HG02759 (cell line): Measurements from ENCODE around the gene CHAF1A.

ENCODE experiments used
- ATAC-seq: cut with Tn5 transposase; IDR thresholded peaks from one replicate; pipeline ENCODE4 v1.9.1; 2021; ENCODE audit warnings: mild to moderate bottlenecking, moderate library complexity; ENCODE audit not compliant: unreplicated experiment

Gene CHAF1A

GRCh38 chr19:4366666-4367335 lies 35.6 kb upstream of the CHAF1A start:
- no peak for ATAC-seq

- no peak for ATAC-seq
These were observed 35.1 kb upstream of the CHAF1A start for GRCh38 chr19:4367336-4367723.

GRCh38 chr19:4367781-4368127 lies 34.7 kb upstream of the CHAF1A start:
- ATAC-seq, result no peak

GRCh38 chr19:4368128-4368820 lies 34.2 kb upstream of the CHAF1A start:
- ATAC-seq, result peak; percentile 3

GRCh38 chr19:4369109-4369887 lies 33.1 kb upstream of the CHAF1A start:
- peak; percentile 46 for ATAC-seq

- ATAC-seq, result peak; percentile 48
These were observed 32.6 kb upstream of the CHAF1A start for GRCh38 chr19:4369888-4370260.

- no peak for ATAC-seq
These were observed 31.9 kb upstream of the CHAF1A start for GRCh38 chr19:4370418-4371041.

GRCh38 chr19:4371247-4372164 lies 30.9 kb upstream of the CHAF1A start:
- no peak for ATAC-seq

GRCh38 chr19:4372165-4373012 lies 30.1 kb upstream of the CHAF1A start:
- no peak for ATAC-seq

GRCh38 chr19:4373013-4373367 lies 29.4 kb upstream of the CHAF1A start:
- ATAC-seq, result no peak

- no peak for ATAC-seq
These were observed 28.6 kb upstream of the CHAF1A start for GRCh38 chr19:4373601-4374497.

GRCh38 chr19:4374498-4375163 lies 27.8 kb upstream of the CHAF1A start:
- no peak for ATAC-seq

- peak; percentile 44 for ATAC-seq
These were observed 27.0 kb upstream of the CHAF1A start for GRCh38 chr19:4375164-4376027.

GRCh38 chr19:4376028-4376670 lies 26.3 kb upstream of the CHAF1A start:
- ATAC-seq, result no peak

- no peak for ATAC-seq
These were observed 25.8 kb upstream of the CHAF1A start for GRCh38 chr19:4376671-4376990.

GRCh38 chr19:4376991-4377781 lies 25.3 kb upstream of the CHAF1A start:
- no peak for ATAC-seq
